H1 (cell line): ENCODE measurements around the gene MAPRE2. TPM values are rescaled to one million over a fixed set of nuclear protein-coding genes. Genes with fewer than 3 reads are reported as not detected.

Experiments
- FOSL1 ChIP-seq: IDR thresholded peaks from 2 replicates; pipeline ENCODE4 v1.6.1; 2011; ENCODE audit warnings: mild to moderate bottlenecking, low read depth, low read length, moderate library complexity; ENCODE audit not compliant: insufficient read depth
- SP4 ChIP-seq: IDR thresholded peaks from 2 replicates; pipeline ENCODE4 v1.6.1; 2012; ENCODE audit warnings: low read length, inconsistent platforms
- polyA plus RNA-seq, 7 experiments: library from polyadenylated mRNA; depleted of rRNA in 3 of 7; stranded (reverse) in 5 of 7; unstranded in 2 of 7; fragments of >200 nt in 5 of 7; fragments of 200-250 nt in 2 of 7; gene quantifications; 1 replicate in 5 of 7; 2 replicates in 1 of 7; 4 replicates in 1 of 7; pipeline versions ENCODE4 v1.2.1 to v1.2.3, GENCODE V29; 2011 to 2013; ENCODE audit warnings: missing spikeins in 2 of 7, mixed read lengths in 2 of 7
- total RNA-seq: library from RNA; stranded (reverse); fragmentation: NEBNext Ultra II Directional; extraction: Animal tissue kit (Norgen Biotek cat#: 25700); gene quantifications from 2 replicates; pipeline ENCODE4 v1.2.1, GENCODE V29; 2021

Gene MAPRE2
- total and polyA plus RNA-seq, 2 of the 8 experiments (the other 6 are each of a cell fraction or from before 2014, with no cell fraction given), result 32.6 to 33.1 TPM

DNA sequence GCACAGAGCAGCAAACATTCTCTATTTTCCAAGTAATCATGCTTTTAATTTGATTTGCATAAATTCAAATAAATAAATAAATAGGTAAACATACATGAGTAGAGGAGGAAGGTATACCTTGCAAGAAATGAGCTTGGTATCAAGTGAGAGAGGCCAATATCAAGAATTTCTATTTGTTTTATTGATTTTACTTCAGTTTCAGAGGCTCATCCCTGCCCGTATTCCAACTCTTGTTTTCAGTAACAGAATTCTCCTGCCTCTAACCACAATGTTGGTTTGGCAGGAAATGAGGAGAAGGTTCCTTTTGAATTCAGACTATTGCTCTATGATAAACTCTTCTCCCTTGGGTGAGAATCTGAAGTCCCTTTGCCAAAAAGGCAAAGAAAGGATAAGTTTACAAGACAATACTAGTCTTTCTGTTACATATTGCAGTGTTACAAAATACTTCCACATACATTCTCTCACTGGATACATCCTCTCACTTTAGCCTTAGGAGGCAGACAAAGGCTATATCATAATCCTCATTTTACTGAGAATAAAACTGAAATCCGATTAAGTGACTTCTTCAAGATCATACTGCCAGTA, 131.3 kb downstream of the MAPRE2 start (continued):
- TF ChIP-seq FOSL1 (no peak), SP4 (no peak)
